ENCODE results near the gene RPL35. TPM values are rescaled to one million over a fixed set of nuclear protein-coding genes. Genes with fewer than 3 reads are reported as not detected.
"Not testable (repeated sequence)": the region's sequence is repeated elsewhere in the genome, so short reads cannot be mapped to it uniquely, and the experiment has no call there.

Gene RPL35
- polyA plus RNA-seq, 3 donors = 759 to 1,040 (median 925) TPM

DNA sequence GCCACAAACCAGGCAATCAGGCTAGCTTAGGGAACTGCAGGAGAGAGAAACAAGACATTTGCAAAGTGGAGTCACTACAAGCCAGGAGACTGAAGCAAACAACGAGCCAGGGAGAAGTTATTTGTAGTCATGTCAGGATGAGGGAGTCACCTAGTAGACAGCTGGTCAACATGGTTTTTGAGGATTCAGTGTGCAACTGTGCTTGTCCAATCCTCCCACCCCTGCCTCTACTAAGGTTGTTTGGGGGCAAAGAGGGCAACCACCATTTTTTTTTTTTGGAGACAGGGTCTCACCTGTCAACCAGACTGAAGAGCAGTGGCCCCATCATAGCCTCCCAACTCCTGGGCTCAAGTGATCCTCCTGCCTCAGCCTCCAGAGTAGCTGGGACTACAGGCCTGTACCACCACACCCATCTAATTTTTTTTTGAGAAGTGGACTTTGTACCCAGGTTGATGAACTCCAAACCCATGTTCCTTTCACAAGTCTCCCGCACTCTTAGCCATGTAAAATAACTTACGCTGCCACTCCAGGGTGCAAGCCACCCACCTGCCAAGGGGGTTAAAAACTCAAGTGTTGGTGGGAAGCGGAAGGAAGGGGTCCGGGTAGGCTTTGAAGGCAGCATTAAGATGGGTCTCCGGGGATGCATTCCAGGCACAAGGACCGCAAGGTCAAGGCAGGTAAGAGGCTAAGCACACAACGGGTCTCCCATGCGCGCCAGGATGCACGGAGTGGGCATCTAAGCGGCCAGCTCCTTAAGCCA, 995 bp downstream of the RPL35 start:
- no peak for DNase-seq (ENCODE audit: extremely low read depth in 1 of 11, low read depth in 9 of 11, low spot score in 4 of 11)

DNA sequence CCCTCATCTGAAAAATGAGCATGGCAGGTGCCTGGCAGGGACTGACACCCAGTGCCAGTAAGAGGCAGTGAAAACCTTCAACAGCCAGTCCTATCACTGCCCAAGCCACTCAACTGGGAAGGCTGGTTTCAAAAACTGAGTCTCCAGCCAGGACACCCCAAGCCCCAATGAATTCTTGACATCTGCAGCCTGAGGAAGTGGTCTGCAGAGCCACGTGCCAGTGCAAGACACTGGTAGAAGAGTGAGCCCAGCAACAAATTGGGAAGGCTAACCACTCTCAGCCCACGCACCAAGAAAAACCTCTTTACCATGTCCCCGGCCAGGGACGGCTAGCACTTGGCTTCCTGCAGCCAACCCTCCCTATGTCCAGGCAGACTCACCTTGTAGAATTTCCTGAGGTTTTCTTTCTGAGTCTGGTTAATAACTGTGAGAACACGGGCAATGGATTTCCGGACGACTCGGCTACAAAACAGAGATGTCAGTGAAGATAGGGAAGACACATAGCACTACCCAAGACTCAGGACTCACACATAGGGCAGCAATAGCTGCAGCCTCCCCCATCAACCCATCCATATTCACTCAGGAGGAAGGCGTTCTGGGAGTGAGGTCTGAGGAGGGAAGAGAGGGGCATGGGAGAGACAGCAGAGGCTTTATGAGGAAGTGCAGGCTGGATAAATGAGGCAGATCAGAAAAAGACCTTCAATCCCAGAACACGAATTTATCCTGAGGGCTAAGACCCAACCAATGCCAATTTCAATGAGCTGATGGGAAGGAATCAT, 1.8 kb downstream of the RPL35 start:
- no peak for DNase-seq (ENCODE audit: extremely low read depth in 1 of 11, low read depth in 9 of 11, low spot score in 4 of 11)

DNA sequence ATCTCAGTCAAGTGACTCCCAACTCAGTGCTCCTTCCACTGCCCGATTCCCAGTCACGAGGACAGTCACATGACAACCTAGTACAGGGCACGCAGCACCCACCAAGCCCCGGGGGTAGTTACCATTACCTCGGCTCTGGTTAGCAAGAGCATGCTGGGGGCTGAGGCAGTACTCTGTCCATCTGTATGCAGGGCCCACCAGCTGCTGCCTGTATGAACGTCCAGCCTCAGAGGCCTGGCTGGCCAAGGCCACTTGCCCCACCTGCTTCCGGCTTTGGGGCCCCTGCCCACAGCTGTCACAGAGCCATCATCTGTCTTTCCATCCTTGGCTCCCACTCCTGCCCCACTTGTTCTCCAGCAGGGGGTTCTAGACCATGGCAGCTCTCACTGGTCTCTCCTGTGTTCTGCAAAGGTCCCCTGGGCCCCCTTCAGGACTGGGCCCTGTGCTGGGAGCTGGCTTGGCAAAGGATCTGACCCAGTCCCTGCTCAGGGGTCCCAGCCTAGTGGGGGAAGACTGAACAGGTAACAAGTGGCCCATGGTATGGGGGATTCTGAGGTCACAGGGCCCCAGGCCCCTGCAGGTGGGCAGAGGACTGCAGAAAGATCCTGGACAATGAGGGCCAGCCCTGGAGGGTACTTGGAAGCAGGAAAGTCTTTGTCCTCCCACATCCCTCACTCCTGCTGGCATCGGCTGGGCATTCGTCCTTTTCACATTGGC, 3.3 kb downstream of the RPL35 start:
- DNase-seq (ENCODE audit: extremely low read depth in 1 of 11, low read depth in 9 of 11, low spot score in 4 of 11) = no peak

DNA sequence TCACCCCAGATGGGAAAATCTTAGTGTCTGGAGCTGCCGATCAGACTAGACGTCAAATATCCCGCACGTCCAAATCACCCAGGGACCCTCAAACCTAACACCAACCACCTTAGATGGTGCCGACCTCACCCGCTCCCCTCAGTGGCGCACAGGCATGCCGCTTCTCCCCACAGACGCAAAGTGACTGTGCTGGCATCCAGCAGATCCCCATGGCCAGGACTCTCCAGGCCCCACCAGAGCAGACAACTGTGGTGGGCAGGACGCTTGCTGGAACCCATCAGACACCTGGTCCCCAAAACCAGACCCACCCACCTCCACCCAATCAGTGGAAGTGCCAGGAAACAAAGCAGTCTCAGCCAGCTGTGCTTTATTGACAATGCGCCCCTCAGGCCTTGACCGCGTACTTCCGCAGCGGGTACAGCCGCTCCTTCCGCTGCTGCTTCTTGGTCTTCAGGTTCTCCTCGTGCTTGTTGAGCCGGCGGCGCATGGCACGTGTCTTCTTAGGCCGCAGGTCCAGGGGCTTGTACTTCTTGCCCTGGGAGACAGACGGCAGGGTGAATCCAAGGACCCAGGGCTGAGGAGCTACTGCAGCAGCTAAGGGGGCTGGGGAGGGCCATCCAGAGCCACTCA, 4.1 kb downstream of the RPL35 start:
- DNase-seq (ENCODE audit: extremely low read depth in 1 of 11, low read depth in 9 of 11, low spot score in 4 of 11) = no peak

DNA sequence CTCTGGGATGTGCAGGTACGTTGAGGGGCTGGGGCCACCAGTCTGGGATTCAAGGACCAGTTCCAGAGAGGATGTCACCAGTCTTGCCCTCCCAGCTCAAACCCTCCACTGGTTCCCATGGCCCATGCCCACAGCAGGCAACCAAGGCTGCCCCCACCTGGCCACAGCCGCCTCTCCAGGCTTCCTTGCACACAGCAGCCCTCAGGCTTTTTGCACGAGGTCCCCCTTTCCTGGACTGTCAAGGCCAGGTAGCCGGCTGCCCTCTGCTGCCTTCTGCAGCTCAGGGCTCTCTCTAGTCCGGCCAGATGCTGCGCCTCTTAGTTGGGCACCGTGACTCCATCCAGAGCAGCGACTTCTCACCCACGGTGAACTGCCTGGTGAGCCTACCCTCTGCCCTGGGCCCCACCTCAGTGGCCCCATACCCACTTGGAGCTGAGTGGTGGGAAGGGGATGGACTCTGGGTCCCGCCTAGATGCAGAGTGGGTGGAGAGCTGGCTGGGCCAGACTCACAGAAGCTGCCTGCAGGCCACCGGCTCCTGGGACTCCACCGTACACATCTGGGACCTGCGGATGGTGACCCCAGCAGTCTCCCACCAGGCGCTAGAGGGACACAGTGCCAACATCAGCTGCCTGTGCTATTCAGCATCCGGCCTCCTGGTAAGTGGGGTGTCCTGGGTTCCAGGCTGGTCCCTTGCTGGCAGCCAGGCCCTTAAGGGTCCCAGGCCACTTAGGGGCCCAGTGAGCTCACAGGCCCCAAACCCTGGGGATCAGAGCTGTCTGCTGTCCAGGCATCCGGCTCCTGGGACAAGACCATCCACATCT, 5.6 kb downstream of the RPL35 start:
- DNase-seq (ENCODE audit: extremely low read depth in 1 of 11, low read depth in 9 of 11, low spot score in 4 of 11) = no peak

DNA sequence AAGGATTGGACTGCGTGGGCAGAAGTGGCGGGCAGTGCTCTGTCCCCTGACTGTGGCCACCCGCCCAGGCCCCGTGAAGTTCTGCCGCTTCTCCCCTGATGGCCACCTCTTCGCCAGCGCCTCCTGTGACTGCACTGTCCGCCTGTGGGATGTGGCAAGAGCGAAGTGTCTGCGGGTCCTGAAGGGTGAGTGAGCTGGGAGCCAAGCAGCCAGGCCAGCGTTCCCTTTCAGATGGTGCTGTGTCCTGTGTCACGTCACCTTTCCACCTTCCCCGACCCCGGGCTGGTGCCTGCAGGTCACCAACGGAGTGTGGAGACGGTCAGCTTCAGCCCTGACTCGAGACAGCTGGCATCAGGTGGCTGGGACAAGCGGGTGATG, 6.2 kb downstream of the RPL35 start:
- DNase-seq (ENCODE audit: extremely low read depth in 1 of 11, low read depth in 9 of 11, low spot score in 4 of 11) = no peak

DNA sequence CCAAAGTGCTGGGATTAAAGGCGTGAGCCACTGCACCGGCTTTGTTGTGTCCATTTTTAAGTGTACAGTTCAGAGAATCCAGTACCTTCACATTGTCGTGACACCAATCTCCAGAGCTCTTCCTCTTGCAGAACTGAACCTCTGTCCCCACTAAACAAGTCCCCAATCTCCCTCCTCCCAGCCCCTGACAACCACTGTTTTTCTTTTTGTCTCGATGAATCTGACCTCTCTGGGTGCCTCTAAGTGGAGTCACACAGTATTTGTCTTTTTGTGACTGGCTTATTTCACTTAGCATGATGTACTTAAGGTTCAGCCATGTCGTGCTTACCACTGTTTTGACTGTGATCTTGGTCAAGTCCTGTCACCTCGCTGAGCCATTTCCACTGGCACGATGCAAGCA, 6.9 kb downstream of the RPL35 start:
- DNase-seq (ENCODE audit: extremely low read depth in 1 of 11, low read depth in 9 of 11, low spot score in 4 of 11) = no peak

DNA sequence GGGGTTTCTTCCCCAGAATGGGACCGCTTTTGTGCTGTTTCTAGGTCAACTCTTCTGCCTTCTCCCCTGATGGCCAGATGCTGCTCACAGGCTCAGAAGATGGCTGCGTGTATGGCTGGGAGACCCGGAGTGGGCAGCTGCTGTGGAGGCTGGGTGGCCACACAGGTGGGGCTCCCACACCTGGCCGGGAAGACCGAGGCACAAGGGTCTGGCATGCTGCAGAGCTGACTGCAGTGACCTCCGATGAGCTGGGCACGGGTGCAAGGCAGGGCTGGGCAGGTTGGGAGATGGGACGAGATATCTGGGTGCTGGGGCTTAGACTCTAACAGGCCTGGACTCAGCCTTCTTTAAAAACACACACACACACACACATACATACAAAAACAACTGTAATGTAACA, 7.6 kb downstream of the RPL35 start:
- DNase-seq (ENCODE audit: extremely low read depth in 1 of 11, low read depth in 9 of 11, low spot score in 4 of 11) = no peak

DNA sequence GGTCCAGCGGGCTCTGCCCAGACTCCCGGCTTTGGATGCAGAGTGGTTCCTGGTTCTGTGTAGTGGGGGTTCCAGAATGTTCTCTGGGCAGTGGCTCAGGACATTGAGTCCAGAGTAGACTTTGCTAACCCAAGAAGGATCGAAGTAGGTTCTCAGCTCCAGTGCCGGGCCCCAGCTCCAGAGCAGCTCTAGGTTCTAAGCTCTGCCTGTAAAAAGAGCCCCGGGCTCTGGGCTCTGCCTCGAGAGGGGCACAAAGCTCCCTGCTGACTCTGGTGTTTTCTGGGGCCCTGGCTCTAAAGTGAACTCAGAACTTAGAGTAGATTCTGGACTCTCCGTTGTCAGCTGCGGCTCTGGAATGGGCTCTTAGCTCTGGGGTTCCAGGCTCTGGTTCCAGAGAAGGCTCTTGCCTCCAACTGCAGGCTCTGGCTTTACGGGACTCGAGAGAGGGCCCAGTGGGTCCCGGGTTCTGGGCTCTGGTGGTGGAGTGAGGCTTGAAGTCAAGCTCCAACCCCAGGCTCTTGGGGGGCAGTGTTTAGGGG, 8.1 kb downstream of the RPL35 start:
- no peak for DNase-seq (ENCODE audit: extremely low read depth in 1 of 11, low read depth in 9 of 11, low spot score in 4 of 11)

DNA sequence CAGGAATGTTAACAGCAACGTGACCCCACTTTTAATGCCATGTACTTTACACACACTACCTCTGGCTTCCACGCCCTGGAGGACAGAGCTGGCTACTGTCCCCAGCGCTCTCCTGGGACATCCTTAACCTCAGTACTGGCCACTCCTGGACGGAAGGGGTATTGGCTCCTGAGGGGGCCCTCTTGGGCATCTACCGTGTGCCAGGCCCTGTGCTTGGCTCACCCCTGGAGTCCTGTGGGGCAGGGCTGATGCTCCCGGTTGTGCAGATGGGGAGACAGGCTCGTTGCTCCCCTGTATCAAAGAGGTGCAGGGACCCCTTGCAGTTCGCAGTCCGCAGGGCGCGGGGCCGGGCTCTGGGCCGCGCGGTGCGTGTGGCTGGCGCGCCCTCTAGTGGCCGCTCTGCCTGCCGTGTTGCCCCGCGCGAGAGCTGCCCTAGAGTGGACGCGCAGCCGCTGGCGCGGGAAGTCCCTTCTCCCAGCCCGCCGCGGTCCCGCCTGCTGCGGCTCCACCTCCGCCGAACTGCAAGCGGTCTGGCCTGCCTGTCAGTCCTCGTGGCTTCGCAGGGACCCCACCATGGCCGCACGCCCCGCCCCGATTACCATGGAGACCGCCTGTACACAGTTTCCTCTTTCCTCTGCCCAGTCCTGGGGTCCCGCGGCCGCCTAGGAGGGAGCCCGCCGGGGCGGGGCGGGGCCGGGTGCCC, 8.8 kb downstream of the RPL35 start, which contains the start of gene WDR38:
Gene WDR38, plus strand, starts transcription at position 632 of the 703 bp plus-strand sequence. CDS start 72 bp downstream, outside the sequence.
- peak in 3 of 11 donors; percentile 48 to 59 (median 55) for DNase-seq (ENCODE audit: extremely low read depth in 1 of 11, low read depth in 9 of 11, low spot score in 4 of 11)

DNA sequence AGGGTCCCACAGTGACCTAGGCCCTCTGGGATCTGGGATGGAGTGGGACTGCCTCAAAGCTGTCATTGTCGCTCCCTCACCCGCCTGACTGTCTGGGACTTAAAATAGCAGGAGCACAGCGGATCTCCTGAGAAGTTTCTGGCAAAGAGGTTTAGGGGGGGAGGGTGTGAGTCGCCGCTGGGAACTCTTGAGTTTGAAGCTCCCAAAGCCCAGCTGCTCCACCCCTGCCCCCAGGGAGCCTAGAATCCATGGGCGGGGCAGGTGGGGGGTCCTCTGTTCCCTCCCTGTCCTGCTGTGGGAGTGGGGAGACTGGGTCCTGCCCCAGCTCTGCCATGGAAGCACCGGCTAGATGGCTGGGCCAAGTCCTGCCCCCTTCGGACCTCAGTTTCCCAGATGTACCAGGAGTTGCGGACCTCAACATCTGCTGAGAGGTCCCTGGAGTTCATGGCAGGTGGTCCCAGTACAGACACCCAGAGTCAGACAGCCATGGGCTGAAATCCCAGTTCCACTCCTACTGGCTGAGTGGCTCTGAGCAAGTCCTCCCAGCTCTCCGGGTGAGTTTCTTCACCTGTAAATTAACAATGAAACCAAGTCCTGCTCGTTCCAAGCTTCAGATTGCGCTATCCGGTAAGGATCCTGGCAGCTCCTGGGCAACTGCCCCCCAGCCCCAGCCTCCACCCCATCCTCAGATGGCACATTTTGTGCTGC, 9.5 kb downstream of the RPL35 start:
- DNase-seq (ENCODE audit: extremely low read depth in 1 of 11, low read depth in 9 of 11, low spot score in 4 of 11) = no peak

DNA sequence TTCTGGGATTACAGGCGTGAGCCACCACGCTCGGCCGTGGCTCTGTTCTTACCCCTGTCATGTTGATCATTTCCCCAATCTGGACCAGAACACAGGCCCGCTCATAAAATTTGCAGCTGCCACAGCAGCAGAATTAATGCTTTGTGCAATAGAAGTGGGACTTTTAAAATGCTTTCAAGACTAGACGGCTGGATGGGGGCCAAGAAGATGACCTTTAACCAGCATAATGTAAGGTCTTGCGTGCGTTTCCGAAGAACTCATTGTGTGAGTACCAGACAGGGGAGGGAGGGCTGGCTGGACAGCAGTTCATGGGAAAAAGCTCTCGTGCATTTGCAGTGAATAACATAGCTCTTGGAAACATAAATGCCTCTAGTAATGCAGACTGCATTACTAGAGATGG, 12.0 kb downstream of the RPL35 start:
- DNase-seq (ENCODE audit: extremely low read depth in 1 of 11, low read depth in 9 of 11, low spot score in 4 of 11) = peak in 1 of 11 donors; percentile 62

DNA sequence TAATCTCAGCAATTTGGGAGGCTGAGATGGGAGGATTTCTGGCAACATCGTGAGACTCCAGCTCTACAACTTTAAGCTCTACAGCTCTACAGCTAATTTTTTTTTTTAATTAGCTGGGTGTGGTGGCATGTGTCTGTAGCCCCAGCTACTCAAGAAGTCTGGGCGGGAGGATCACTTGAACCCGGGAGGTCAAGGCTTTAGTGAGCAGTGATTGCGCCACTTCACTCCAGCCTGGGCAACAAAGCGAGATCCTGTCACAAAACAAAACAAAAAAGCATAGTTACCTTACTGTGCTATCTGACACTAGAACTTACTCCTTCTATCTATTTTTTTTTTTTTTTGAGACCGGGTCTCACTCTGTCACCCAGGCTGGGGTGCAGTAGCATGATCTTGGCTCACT, 14.8 kb downstream of the RPL35 start:
- DNase-seq (ENCODE audit: extremely low read depth in 1 of 11, low read depth in 9 of 11, low spot score in 4 of 11) = no peak

DNA sequence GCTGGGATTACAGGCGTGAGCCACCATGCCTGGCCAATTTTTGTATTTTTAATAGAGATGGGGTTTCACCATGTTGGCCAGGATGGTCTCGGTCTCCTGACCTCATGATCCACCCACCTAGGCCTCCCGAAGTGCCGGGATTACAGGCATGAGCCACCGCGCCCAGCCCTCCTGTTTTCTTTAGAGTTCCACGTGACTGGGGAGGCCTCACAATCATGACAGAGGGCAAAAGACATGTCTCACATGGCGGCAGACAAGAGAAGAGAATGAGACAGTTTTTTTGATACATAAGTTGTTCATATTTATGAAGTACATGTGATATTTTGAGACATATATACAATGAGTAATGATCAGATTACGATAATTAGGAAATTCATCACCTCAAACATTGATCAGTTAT, 15.3 kb downstream of the RPL35 start:
- DNase-seq (ENCODE audit: extremely low read depth in 1 of 11, low read depth in 9 of 11, low spot score in 4 of 11) = not testable (repeated sequence)

DNA sequence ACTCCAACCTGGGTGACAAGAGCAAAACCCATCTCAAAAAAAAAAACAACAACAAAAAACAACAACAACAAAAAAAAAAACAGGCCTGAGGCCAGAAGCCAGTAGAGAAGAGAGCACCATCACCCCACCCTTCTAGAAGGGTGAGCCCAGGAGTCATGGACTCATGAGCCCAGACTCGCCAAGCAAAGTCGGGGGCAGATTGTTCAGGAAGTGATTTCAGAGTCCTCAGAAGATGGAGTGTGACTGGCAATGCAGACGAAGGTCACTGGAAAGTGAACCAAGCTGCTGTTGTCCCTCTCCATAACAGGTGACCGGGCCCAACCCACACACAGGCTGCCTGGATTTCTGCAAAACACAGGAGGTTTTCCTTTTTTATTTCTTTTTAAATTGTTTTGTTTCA, 17.5 kb downstream of the RPL35 start:
- no peak for DNase-seq (ENCODE audit: extremely low read depth in 1 of 11, low read depth in 9 of 11, low spot score in 4 of 11)

DNA sequence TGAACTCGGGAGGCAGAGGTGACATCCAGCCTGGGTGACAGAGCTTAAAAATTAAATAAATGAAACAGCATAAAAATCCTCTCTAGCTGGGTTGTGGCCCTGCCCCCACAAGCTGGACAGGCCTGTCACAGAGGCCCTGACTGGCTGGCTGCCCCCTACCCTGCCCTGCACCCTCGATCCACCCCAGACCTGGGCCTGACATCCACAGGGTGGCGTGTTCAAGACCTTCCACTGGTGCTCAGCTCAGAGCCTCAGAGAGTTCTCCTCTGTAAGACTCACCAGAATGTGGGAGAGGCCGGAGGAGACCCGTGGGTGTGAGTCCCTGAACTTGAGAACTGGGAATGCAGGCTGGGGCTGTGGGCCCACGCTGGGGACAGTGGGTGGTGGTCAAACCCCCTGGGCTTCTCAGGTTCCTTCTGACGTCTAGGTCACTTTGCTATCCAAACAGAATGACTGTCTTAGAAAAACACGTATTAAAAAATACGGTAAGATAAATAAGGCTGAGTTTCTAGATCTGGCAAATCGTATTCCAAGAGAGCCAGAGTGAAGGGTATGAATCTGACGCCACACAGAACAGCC, 18.2 kb downstream of the RPL35 start:
- DNase-seq (ENCODE audit: extremely low read depth in 1 of 11, low read depth in 9 of 11, low spot score in 4 of 11) = no peak

All from renal cortex interstitium (tissue), 11 donors.